Breast epithelium (tissue), 4 donors: ENCODE results near the gene JMJD1C. TPM values are rescaled to one million over a fixed set of nuclear protein-coding genes. Genes with fewer than 3 reads are reported as not detected.
A peak's percentile ranks its signal among the peaks of the same experiment; 100 is the strongest.
"Not testable (repeated sequence)": the region's sequence is repeated elsewhere in the genome, so short reads cannot be mapped to it uniquely, and the experiment has no call there.

Experiments used
- DNase-seq, 2 donors: peaks; one replicate each; pipeline ENCODE4 v3.0.0-alpha.2; 2019; ENCODE audit warnings: low spot score in 2 of 2
- H3K27ac ChIP-seq, 2 donors: fragments of 200-600 bp; sonication (generic) in 1 of 2; one replicate each; pipeline ENCODE4 v1.5.1; 2016 to 2019; ENCODE audit warnings: mild to moderate bottlenecking in 1 of 2
- H3K27me3 ChIP-seq, 2 donors: fragments of 200-600 bp; sonication (generic) in 1 of 2; one replicate each; pipeline versions ENCODE4 v1.5.1 to v1.6.0; 2017 to 2019; ENCODE audit warnings: control low read depth in 1 of 2, mild to moderate bottlenecking in 1 of 2
- H3K36me3 ChIP-seq: fragments of 200-600 bp; one replicate; pipeline ENCODE4 v1.5.1; 2019
- H3K4me1 ChIP-seq, 2 donors: fragments of 200-600 bp; sonication (generic); one replicate each; pipeline ENCODE4 v1.5.1; 2016 to 2019; ENCODE audit warnings: control low read depth in 1 of 2
- H3K4me3 ChIP-seq, 3 donors: fragments of 200-600 bp; sonication (generic); 1 replicate in 2 of 3; 2 replicates in 1 of 3; pipeline ENCODE4 v1.5.1; 2016 to 2019; ENCODE audit warnings: mild to moderate bottlenecking in 3 of 3, moderate library complexity in 2 of 3
- H3K9me3 ChIP-seq, 2 donors: fragments of 200-600 bp; sonication (generic) in 1 of 2; one replicate each; pipeline ENCODE4 v1.5.1; 2016 to 2019; ENCODE audit warnings: control low read depth in 1 of 2
- POLR2A ChIP-seq: fragments of 450-650 bp; IDR thresholded peaks from one replicate; pipeline ENCODE4 v1.6.1; 2016; ENCODE audit warnings: antibody characterized with exemption, mild to moderate bottlenecking, moderate library complexity
- POLR2AphosphoS5 ChIP-seq, 3 donors: sonication (generic); formaldehyde crosslinking; IDR thresholded peaks; one replicate each; pipeline ENCODE4 v1.6.1; 2017; ENCODE audit warnings: antibody characterized with exemption in 3 of 3
- intact Hi-C: fragments of 100-400 bp; cut with DNase I; formaldehyde crosslinking; loops from one replicate; pipeline ENCODE4 v1.15.1; 2023; ENCODE audit warnings: low total_unique reads
- total RNA-seq, 3 donors: library from RNA; depleted of rRNA; stranded (reverse); fragments of >200 nt; gene quantifications; one replicate each; pipeline ENCODE4 v1.1.0, GENCODE V29; 2016
- TF ChIP-seq, protein P1 (sequence below), 3 donors: fragments of 450-650 bp; IDR thresholded peaks; one replicate each; pipeline ENCODE4 v1.5.1; 2016 to 2017; ENCODE audit warnings: antibody characterized with exemption in 3 of 3, mild to moderate bottlenecking in 3 of 3, moderate library complexity in 3 of 3

Gene JMJD1C
- total RNA-seq, 3 donors from 2014 or later: 134 to 327 (median 162) TPM

DNA sequence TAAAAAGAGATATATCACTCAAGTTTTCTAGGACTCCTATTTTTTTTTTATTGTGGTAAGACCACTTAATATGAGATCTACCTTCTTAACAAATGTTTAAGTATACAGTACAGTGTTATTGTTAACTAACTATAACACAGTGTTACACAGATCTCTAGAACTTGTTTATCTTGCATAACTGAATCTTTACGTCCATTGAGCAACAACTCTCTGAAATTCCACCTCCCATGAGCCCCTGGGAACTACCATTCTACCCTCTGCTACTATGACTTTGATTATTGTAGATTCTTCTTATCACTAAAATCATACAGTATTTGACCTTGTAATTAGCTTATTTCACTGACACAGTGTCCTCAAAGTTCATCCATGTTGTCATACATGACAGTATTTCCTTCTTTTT, 32.9 kb upstream of the JMJD1C start:
- no peak for DNase-seq
- intact Hi-C loops: no loop called here
- Histone ChIP-seq H3K27me3 (no peaks in the 10 kb centered on the region), H3K9me3 (no peaks in the 10 kb centered on the region), H3K36me3 (no peaks in the 10 kb centered on the region), H3K4me3 (no peak overlapping the region), H3K4me1 (peaks cover 0 to 4% of the 10 kb centered on the region in 2 donors), H3K27ac (no peak overlapping the region)
- no peak for TF ChIP-seq POLR2AphosphoS5 (IDR thresholded peaks at IDR 0.05)
- TF ChIP-seq, protein P1, sequence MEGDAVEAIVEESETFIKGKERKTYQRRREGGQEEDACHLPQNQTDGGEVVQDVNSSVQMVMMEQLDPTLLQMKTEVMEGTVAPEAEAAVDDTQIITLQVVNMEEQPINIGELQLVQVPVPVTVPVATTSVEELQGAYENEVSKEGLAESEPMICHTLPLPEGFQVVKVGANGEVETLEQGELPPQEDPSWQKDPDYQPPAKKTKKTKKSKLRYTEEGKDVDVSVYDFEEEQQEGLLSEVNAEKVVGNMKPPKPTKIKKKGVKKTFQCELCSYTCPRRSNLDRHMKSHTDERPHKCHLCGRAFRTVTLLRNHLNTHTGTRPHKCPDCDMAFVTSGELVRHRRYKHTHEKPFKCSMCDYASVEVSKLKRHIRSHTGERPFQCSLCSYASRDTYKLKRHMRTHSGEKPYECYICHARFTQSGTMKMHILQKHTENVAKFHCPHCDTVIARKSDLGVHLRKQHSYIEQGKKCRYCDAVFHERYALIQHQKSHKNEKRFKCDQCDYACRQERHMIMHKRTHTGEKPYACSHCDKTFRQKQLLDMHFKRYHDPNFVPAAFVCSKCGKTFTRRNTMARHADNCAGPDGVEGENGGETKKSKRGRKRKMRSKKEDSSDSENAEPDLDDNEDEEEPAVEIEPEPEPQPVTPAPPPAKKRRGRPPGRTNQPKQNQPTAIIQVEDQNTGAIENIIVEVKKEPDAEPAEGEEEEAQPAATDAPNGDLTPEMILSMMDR (IDR thresholded peaks at IDR 0.05): no peak
- TF ChIP-seq POLR2A: no peak

DNA sequence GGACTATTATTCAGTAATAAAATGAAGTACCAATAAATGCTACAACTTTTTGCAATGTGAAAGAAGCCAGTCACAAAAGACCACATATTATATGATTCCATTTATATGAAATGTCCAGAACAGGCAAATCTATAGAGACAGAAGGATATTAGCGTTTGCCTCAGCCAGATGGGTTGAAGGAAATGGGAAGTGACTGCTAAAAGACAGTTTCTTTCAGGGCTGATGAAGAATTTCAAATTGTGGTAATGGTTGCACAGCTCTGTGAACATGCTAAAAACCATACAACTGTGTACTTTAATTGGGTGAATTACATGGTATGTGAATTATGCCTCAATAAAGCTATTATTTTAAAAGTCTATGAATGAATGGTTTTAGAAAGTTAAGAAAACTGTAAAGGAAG, 31.5 kb upstream of the JMJD1C start:
- no peak overlapping the region for H3K27ac ChIP-seq
- H3K27me3 ChIP-seq: no peaks in the 10 kb centered on the region
- intact Hi-C loops: no loop called here
- no peaks in the 10 kb centered on the region for H3K4me1 ChIP-seq
- H3K4me3 ChIP-seq: no peak overlapping the region
- no peaks in the 10 kb centered on the region for H3K9me3 ChIP-seq
- TF ChIP-seq, protein P1 (IDR thresholded peaks at IDR 0.05): no peak
- no peak for TF ChIP-seq POLR2AphosphoS5 (IDR thresholded peaks at IDR 0.05)
- no peaks in the 10 kb centered on the region for H3K36me3 ChIP-seq
- no peak for DNase-seq

DNA sequence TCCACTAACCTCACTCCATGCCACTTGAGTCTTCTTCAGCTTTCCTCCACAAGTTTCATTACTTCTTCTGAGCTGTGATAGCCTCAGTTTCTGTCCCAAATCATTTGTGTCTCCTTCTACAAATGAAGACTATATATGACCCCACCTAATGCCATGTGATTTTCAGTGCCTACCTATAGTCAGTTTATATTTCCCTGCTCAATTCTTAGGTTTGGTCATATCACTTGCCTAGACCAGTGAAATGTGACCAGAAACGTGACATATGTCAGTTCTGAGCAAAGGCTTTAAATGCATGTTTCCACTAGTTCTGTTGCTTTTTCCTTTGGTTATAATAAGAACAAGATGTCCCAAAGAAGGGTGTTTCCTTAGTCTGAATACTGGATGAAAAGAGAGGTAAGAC, 30.8 kb upstream of the JMJD1C start:
- TF ChIP-seq POLR2A: no peak
- TF ChIP-seq, protein P1 (IDR thresholded peaks at IDR 0.05): no peak
- TF ChIP-seq POLR2AphosphoS5 (IDR thresholded peaks at IDR 0.05): no peak
- H3K36me3 ChIP-seq: no peaks in the 10 kb centered on the region
- intact Hi-C loops: no loop called here
- no peak overlapping the region for H3K27ac ChIP-seq
- H3K9me3 ChIP-seq: no peaks in the 10 kb centered on the region
- no peak for DNase-seq
- H3K27me3 ChIP-seq: no peaks in the 10 kb centered on the region
- no peak overlapping the region for H3K4me3 ChIP-seq
- H3K4me1 ChIP-seq: no peaks in the 10 kb centered on the region

DNA sequence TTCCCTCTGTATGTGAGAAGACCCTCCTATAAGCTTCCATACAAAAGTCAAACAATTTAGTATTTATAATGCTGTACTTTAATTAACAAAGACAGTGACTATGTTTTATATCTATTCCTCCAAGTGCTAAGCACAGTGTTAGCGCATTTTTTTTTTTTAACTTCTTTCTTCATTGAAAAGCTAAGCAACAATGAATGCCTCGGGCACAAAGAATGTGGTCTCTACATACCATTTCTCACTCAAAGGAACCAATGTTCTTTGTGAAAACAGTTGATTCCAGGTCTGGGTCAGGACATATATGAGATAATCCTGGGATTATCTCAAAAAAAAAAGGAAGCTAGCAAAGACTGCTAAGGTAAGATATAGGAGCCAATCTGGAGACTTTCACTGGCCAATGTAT, 29.2 kb upstream of the JMJD1C start:
- TF ChIP-seq, protein P1 (IDR thresholded peaks at IDR 0.05): no peak
- TF ChIP-seq POLR2AphosphoS5 (IDR thresholded peaks at IDR 0.05) (no peak), POLR2A (no peak)
- Histone ChIP-seq H3K9me3 (peaks cover 0 to 4% of the 10 kb centered on the region in 2 donors), H3K4me3 (no peak overlapping the region), H3K27me3 (no peaks in the 10 kb centered on the region), H3K4me1 (no peaks in the 10 kb centered on the region), H3K36me3 (no peaks in the 10 kb centered on the region), H3K27ac (no peak overlapping the region)
- no peak for DNase-seq
- intact Hi-C loops: no loop called here

DNA sequence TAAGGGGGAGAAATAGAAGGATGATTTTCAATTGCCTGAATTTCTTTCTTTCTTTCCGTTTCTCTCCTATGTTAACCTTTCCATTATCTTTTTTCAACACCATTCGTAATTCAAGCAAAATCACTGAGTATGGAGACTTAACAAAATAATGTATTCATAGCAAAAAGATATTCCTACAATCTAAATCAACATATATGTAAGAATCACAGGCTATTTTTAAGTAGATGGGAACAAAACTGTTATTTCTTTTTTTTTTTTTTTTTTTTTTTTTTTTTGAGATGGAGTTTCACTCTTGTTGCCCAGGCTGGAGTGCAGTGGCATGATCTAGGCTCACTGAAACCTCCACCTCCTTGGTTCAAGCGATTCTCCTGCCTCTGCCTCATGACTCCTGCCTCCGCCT, 27.2 kb upstream of the JMJD1C start:
- Histone ChIP-seq H3K27ac (peak overlapping the region; percentile 68 to 84), H3K36me3 (no peaks in the 10 kb centered on the region), H3K4me3 (no peak overlapping the region), H3K27me3 (no peaks in the 10 kb centered on the region), H3K4me1 (no peaks in the 10 kb centered on the region), H3K9me3 (peaks cover 0 to 4% of the 10 kb centered on the region in 2 donors)
- TF ChIP-seq, protein P1 (IDR thresholded peaks at IDR 0.05): no peak
- TF ChIP-seq POLR2AphosphoS5 (IDR thresholded peaks at IDR 0.05): no peak
- TF ChIP-seq POLR2A: no peak
- intact Hi-C loops: no loop called here
- DNase-seq: no peak

DNA sequence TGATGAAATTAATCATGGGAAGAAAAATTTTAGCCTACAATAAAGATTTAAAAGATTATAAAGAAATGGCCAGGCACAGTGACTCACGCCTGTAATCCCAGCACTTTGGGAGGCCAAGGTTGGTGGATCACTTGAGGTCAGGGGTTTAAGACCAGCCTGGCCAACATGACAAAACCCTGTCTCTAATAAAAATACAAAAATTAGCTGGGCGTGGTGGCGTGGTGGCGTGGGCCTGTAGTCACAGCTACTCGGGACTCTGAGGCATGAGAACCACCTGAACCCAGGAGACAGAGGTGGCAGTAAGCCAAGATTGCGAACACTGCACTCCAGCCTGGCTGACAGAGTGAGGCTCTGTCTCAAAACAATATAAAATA, 26.5 kb upstream of the JMJD1C start:
- H3K36me3 ChIP-seq, intact Hi-C loops, H3K9me3 ChIP-seq, H3K27me3 ChIP-seq, DNase-seq, H3K4me1 ChIP-seq: not testable (repeated sequence)
- Histone ChIP-seq H3K27ac (peak overlapping the region; percentile 68 to 84), H3K4me3 (peak overlapping the region in 1 of 3 donors; percentile 37)
